Spleen (tissue), 7 donors: ENCODE data around the gene UBE2K.

ENCODE experiments used
- POLR2A ChIP-seq, 3 donors: fragments of 450-650 bp; IDR thresholded peaks; one replicate each; pipeline ENCODE4 v1.5.1; 2017; ENCODE audit warnings: antibody characterized with exemption in 3 of 3, mild to moderate bottlenecking in 1 of 3
- POLR2AphosphoS5 ChIP-seq, 3 donors: sonication (generic); formaldehyde crosslinking; IDR thresholded peaks; one replicate each; pipeline ENCODE4 v1.5.1; 2017; ENCODE audit warnings: antibody characterized with exemption in 3 of 3
- TF ChIP-seq, protein P1 (sequence below), 11 experiments: fragments of 200-600 bp in 7 of 11; fragments of 450-650 bp in 4 of 11; sonication (generic) in 4 of 11; IDR thresholded peaks in 8 of 11; conservative IDR thresholded peaks in 3 of 11; 1 replicate in 7 of 11; 2 replicates in 4 of 11; pipeline versions ENCODE4 v1.4.0 to v1.8.0; 2016 to 2021; ENCODE audit warnings: antibody characterized with exemption in 11 of 11, inconsistent platforms in 4 of 11, mild to moderate bottlenecking in 1 of 11
- donor health status: DM: no; HTN: no; CAD: no; lungs with moderate emphysema.
- donor health status: DM: no; HTN: no; CAD: no.
- donor health status: DM: no; HTN: no; CAD: no.

DNA sequence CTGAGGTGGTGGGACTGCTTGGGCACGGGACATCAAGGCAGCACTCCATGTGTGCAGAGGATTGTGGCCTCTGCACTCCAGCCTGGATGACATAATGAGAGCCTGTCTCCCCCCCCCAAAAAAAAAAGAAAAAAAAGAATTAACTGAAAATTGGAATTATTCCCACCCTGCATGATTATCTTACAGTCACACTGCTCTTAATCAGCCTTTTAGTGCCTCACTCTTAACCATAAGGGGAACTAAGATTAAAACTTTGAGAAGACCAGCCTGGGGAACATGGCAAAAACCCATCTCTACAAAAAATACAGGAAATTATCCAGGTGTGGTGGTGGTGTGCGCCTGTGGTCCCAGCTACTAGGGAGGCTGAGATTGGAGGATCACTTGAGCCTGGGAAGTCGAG is 94.6 kb downstream of the UBE2K start:
- TF ChIP-seq, protein P1, sequence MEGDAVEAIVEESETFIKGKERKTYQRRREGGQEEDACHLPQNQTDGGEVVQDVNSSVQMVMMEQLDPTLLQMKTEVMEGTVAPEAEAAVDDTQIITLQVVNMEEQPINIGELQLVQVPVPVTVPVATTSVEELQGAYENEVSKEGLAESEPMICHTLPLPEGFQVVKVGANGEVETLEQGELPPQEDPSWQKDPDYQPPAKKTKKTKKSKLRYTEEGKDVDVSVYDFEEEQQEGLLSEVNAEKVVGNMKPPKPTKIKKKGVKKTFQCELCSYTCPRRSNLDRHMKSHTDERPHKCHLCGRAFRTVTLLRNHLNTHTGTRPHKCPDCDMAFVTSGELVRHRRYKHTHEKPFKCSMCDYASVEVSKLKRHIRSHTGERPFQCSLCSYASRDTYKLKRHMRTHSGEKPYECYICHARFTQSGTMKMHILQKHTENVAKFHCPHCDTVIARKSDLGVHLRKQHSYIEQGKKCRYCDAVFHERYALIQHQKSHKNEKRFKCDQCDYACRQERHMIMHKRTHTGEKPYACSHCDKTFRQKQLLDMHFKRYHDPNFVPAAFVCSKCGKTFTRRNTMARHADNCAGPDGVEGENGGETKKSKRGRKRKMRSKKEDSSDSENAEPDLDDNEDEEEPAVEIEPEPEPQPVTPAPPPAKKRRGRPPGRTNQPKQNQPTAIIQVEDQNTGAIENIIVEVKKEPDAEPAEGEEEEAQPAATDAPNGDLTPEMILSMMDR (IDR thresholded peaks at IDR 0.05 in 8 of 11, conservative IDR thresholded peaks at IDR 0.05 in 3 of 11): no peak
- TF ChIP-seq POLR2A (IDR thresholded peaks at IDR 0.05) (no peak), POLR2AphosphoS5 (IDR thresholded peaks at IDR 0.05) (no peak)
